K562 (cell line): Measurements from ENCODE around the gene PUS3.
"Not testable (repeated sequence)": the region's sequence is repeated elsewhere in the genome, so short reads cannot be mapped to it uniquely, and the experiment has no call there.

Experiments used
- CTCF ChIP-seq, 3 experiments: IDR thresholded peaks in 2 of 3; conservative IDR thresholded peaks in 1 of 3; 2 replicates each; pipeline ENCODE4 v1.5.1; 2011 to 2012; ENCODE audit warnings: low read length in 3 of 3, mild to moderate bottlenecking in 3 of 3, control low read depth in 2 of 3, improper control_type of control experiment in 1 of 3, inconsistent platforms in 1 of 3, low read depth in 1 of 3, mixed read lengths in 1 of 3, moderate library complexity in 1 of 3; ENCODE audit not compliant: insufficient read depth in 2 of 3
- GATAD2A ChIP-seq: fragments of 450-650 bp; IDR thresholded peaks from 2 replicates; pipeline ENCODE4 v1.6.1; 2017
- HDAC1 ChIP-seq, 2 experiments: fragments of 450-650 bp; IDR thresholded peaks; 2 replicates each; pipeline ENCODE4 v1.6.1; 2016 to 2017; ENCODE audit warnings: inconsistent platforms in 1 of 2, mild to moderate bottlenecking in 1 of 2, moderate library complexity in 1 of 2
- ZKSCAN8 ChIP-seq: fragments of 200-800 bp; sonication (Bioruptor generic); IDR thresholded peaks from 2 replicates; pipeline ENCODE4 v1.6.1; 2016; ENCODE audit warnings: missing genetic modification characterization, missing compliant biosample characterization

- TF ChIP-seq HDAC1 (IDR thresholded peaks at IDR 0.05); GATAD2A; CTCF (IDR thresholded peaks at IDR 0.05 in 2 of 3, conservative IDR thresholded peaks at IDR 0.05 in 1 of 3; ENCODE audit: insufficient read depth in 2 of 3, low read depth in 1 of 3, low read length in 3 of 3); ZKSCAN8 (CRISPR knock-in tag): not testable (repeated sequence)
These were observed 45.3 kb downstream of the PUS3 start for GRCh38 chr11:125857670-125858069.
